Posterior cingulate gyrus (tissue), 11 donors: ENCODE results near the gene NCBP3.
"Not testable (repeated sequence)": the region's sequence is repeated elsewhere in the genome, so short reads cannot be mapped to it uniquely, and the experiment has no call there.

Experiments used
- DNase-seq, 10 donors: peaks; one replicate each; pipeline versions ENCODE4 v3.0.0 to v3.0.0-alpha.2; 2020 to 2021; ENCODE audit warnings: mixed read lengths in 3 of 10
- intact Hi-C: fragments of 100-400 bp; cut with DNase I; formaldehyde crosslinking; loops from one replicate; pipeline ENCODE4 v1.15.1; 2023

NCBP3 gene

GRCh38 chr17:3796822-3797170, 49.2 kb downstream of the NCBP3 start:
- intact Hi-C loops: no loop called here
- peak in 1 of 10 donors; percentile 34 for DNase-seq

GRCh38 chr17:3796110-3796821, 49.8 kb downstream of the NCBP3 start:
- intact Hi-C loops: no loop called here
- peak in 1 of 10 donors; percentile 54 for DNase-seq

- peak in 2 of 10 donors; percentile 58 to 62 for DNase-seq
- intact Hi-C loops: no loop called here
Measured at GRCh38 chr17:3795390-3796102, 50.5 kb downstream of the NCBP3 start.

- peak in 2 of 10 donors; percentile 45 to 62 for DNase-seq
- intact Hi-C loops: no loop called here
Measured at GRCh38 chr17:3794557-3795389, 51.3 kb downstream of the NCBP3 start.

GRCh38 chr17:3794152-3794551, 51.9 kb downstream of the NCBP3 start:
- intact Hi-C loops, DNase-seq: not testable (repeated sequence)

GRCh38 chr17:3793258-3793657, 52.8 kb downstream of the NCBP3 start:
- intact Hi-C loops: not testable (repeated sequence)

GRCh38 chr17:3792481-3792880, 53.6 kb downstream of the NCBP3 start:
- DNase-seq: peak in 8 of 10 donors; percentile 37 to 92 (median 63)
- intact Hi-C loops: no loop called here

More at GRCh38 chr17:3793258-3793657, 52.8 kb downstream of the NCBP3 start:
- peak in 1 of 10 donors; percentile 23 for DNase-seq

GRCh38 chr17:3788200-3788599, 57.8 kb downstream of the NCBP3 start:
- peak in 3 of 10 donors; percentile 12 to 21 (median 14) for DNase-seq
- intact Hi-C loops: no loop called here

GRCh38 chr17:3785323-3785722, 60.7 kb downstream of the NCBP3 start:
- intact Hi-C loops, DNase-seq: not testable (repeated sequence)

GRCh38 chr17:3782751-3783150, 63.3 kb downstream of the NCBP3 start:
- DNase-seq: no peak
- intact Hi-C loops: no loop called here

- DNase-seq: peak in 1 of 10 donors; percentile 4
- intact Hi-C loops: no loop called here
Measured at GRCh38 chr17:3780986-3781385, 65.1 kb downstream of the NCBP3 start.

GRCh38 chr17:3777366-3778120, 68.5 kb downstream of the NCBP3 start:
- intact Hi-C loops: no loop called here
- peak in 1 of 10 donors; percentile 62 for DNase-seq

- DNase-seq: peak in 1 of 10 donors; percentile 74
- intact Hi-C loops: no loop called here
Measured at GRCh38 chr17:3773966-3774365, 72.1 kb downstream of the NCBP3 start.

- intact Hi-C loops: no loop called here
- peak in 1 of 10 donors; percentile 8 for DNase-seq
Measured at GRCh38 chr17:3773511-3773910, 72.5 kb downstream of the NCBP3 start.

- intact Hi-C loops: no loop called here
- DNase-seq: peak in 1 of 10 donors; percentile 21
Measured at GRCh38 chr17:3772764-3773163, 73.3 kb downstream of the NCBP3 start.

GRCh38 chr17:3771140-3771539, 74.9 kb downstream of the NCBP3 start:
- intact Hi-C loops: no loop called here
- DNase-seq: peak in 1 of 10 donors; percentile 67

- intact Hi-C loops: no loop called here
- DNase-seq: peak in 1 of 10 donors; percentile 43
Measured at GRCh38 chr17:3770466-3770865, 75.6 kb downstream of the NCBP3 start.

- peak in 1 of 10 donors; percentile 53 for DNase-seq
- intact Hi-C loops: no loop called here
Measured at GRCh38 chr17:3768769-3769168, 77.3 kb downstream of the NCBP3 start.

- peak in 1 of 10 donors; percentile 34 for DNase-seq
- intact Hi-C loops: no loop called here
Measured at GRCh38 chr17:3768341-3768740, 77.7 kb downstream of the NCBP3 start.

GRCh38 chr17:3766779-3767178, 79.3 kb downstream of the NCBP3 start:
- intact Hi-C loops: no loop called here

More at GRCh38 chr17:3766779-3767178, 79.3 kb downstream of the NCBP3 start:
- DNase-seq: peak in 1 of 10 donors; percentile 21
